NOMO-1 treated with DMSO at 0.1 percent for 48 hours (cell line): Measurements from ENCODE around the gene SEC14L2.

ENCODE experiments used
- DNase-seq: peaks from one replicate; lab custom pipeline; 2025; ENCODE audit not compliant: unreplicated experiment; lab: John Stamatoyannopoulos, UW

The SEC14L2 gene

GRCh38 chr22:30396871-30397655 is at the start of gene SEC14L2:
TSS of gene SEC14L2 (plus strand) at chr22:30397018. CDS start at chr22:30397117, 99 bp downstream.
- DNase-seq = no peak

- DNase-seq = no peak
These were observed 49.4 kb upstream of the SEC14L2 start for GRCh38 chr22:30347255-30347892.

- no peak for DNase-seq
These were observed 48.4 kb upstream of the SEC14L2 start for GRCh38 chr22:30348404-30348803.

- DNase-seq = no peak
These were observed 48.0 kb upstream of the SEC14L2 start for GRCh38 chr22:30348809-30349208.

GRCh38 chr22:30351226-30351625 is 45.6 kb upstream of the SEC14L2 start:
- DNase-seq = no peak

- no peak for DNase-seq
These were observed 42.2 kb upstream of the SEC14L2 start for GRCh38 chr22:30354644-30355043.

GRCh38 chr22:30356449-30357235 is 40.2 kb upstream of the SEC14L2 start, which contains the start of the genes CCDC157 and SF3A1:
TSS of gene CCDC157 (plus strand) at chr22:30357007. CDS start at chr22:30366001, 8,994 bp downstream.
TSS of gene SF3A1 (minus strand) at chr22:30356894. CDS start at chr22:30356792, 102 bp downstream.
- peak; percentile 84 for DNase-seq

- no peak for DNase-seq
These were observed 39.6 kb upstream of the SEC14L2 start for GRCh38 chr22:30357236-30357570.

GRCh38 chr22:30357650-30358215 is 39.1 kb upstream of the SEC14L2 start:
- no peak for DNase-seq

- DNase-seq = no peak
These were observed 38.3 kb upstream of the SEC14L2 start for GRCh38 chr22:30358541-30358940.

GRCh38 chr22:30361916-30362650 is 34.7 kb upstream of the SEC14L2 start:
- DNase-seq = no peak

GRCh38 chr22:30362651-30363281 is 34.1 kb upstream of the SEC14L2 start:
- no peak for DNase-seq

- no peak for DNase-seq
These were observed 30.9 kb upstream of the SEC14L2 start for GRCh38 chr22:30365891-30366290.

- DNase-seq = no peak
These were observed 28.4 kb upstream of the SEC14L2 start for GRCh38 chr22:30368420-30368819.

- no peak for DNase-seq
These were observed 26.1 kb upstream of the SEC14L2 start for GRCh38 chr22:30370641-30371230.

GRCh38 chr22:30371321-30371720 is 25.5 kb upstream of the SEC14L2 start:
- DNase-seq = no peak

- DNase-seq = no peak
These were observed 24.8 kb upstream of the SEC14L2 start for GRCh38 chr22:30371981-30372380.

- DNase-seq = peak; percentile 72
These were observed 23.9 kb upstream of the SEC14L2 start for GRCh38 chr22:30372915-30373314.
